GM15510 (cell line): ENCODE measurements around the gene TTYH3.
A peak's percentile ranks its signal among the peaks of the same experiment; 100 is the strongest.

Experiments used
- POLR2A ChIP-seq: IDR thresholded peaks from 3 replicates; pipeline ENCODE4 v1.6.1; 2011; ENCODE audit warnings: borderline replicate concordance; ENCODE audit not compliant: insufficient read length; ENCODE audit errors: extremely low read depth

The TTYH3 gene

GRCh38 chr7:2708041-2708440, 76.3 kb downstream of the TTYH3 start:
- no peak for TF ChIP-seq POLR2A

GRCh38 chr7:2708547-2709310, 76.9 kb downstream of the TTYH3 start:
- no peak for TF ChIP-seq POLR2A

GRCh38 chr7:2709553-2710285, 77.9 kb downstream of the TTYH3 start:
- peak; percentile 29 for TF ChIP-seq POLR2A

- TF ChIP-seq POLR2A: no peak
Measured at GRCh38 chr7:2710286-2710655, 78.5 kb downstream of the TTYH3 start.

- no peak for TF ChIP-seq POLR2A
Measured at GRCh38 chr7:2710901-2711551, 79.2 kb downstream of the TTYH3 start.

- TF ChIP-seq POLR2A: no peak
Measured at GRCh38 chr7:2711895-2712675, 80.3 kb downstream of the TTYH3 start.

GRCh38 chr7:2713370-2713769, 81.6 kb downstream of the TTYH3 start:
- TF ChIP-seq POLR2A: no peak

- no peak for TF ChIP-seq POLR2A
Measured at GRCh38 chr7:2713978-2714377, 82.2 kb downstream of the TTYH3 start.
